Spleen (tissue), 7 donors: Measurements from ENCODE around the gene NSUN6.

Source experiments
- POLR2A ChIP-seq, 3 donors: fragments of 450-650 bp; IDR thresholded peaks; one replicate each; pipeline ENCODE4 v1.5.1; 2017; ENCODE audit warnings: antibody characterized with exemption in 3 of 3, mild to moderate bottlenecking in 1 of 3
- TF ChIP-seq, protein P1 (sequence below), 11 experiments: fragments of 200-600 bp in 7 of 11; fragments of 450-650 bp in 4 of 11; sonication (generic) in 4 of 11; IDR thresholded peaks in 8 of 11; conservative IDR thresholded peaks in 3 of 11; 1 replicate in 7 of 11; 2 replicates in 4 of 11; pipeline versions ENCODE4 v1.4.0 to v1.8.0; 2016 to 2021; ENCODE audit warnings: antibody characterized with exemption in 11 of 11, inconsistent platforms in 4 of 11, mild to moderate bottlenecking in 1 of 11
- donor health status: DM: no; HTN: no; CAD: no; lungs with moderate emphysema.
- donor health status: DM: no; HTN: no; CAD: no.
- donor health status: DM: no; HTN: no; CAD: no.

DNA sequence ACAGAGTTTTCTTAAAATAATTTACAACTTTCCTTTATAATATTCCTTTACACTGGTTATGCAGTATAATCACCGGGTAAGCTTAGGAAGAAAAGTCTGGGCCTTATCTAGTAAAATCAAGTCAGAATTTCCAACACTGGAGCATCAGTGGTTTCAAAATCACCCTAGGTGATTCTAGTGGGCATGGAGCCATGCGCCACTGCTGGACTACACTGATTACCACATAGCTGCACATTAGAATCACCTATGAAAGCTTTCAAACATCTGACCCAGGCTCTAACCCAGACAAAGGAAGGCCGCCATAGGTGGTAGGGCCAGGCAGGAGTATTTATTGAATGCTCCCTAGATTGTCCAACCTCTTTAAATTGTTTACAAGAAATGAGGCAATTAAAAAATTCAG lies 52.0 kb downstream of the NSUN6 start:
- no peak for TF ChIP-seq POLR2A (IDR thresholded peaks at IDR 0.05)
- TF ChIP-seq, protein P1, sequence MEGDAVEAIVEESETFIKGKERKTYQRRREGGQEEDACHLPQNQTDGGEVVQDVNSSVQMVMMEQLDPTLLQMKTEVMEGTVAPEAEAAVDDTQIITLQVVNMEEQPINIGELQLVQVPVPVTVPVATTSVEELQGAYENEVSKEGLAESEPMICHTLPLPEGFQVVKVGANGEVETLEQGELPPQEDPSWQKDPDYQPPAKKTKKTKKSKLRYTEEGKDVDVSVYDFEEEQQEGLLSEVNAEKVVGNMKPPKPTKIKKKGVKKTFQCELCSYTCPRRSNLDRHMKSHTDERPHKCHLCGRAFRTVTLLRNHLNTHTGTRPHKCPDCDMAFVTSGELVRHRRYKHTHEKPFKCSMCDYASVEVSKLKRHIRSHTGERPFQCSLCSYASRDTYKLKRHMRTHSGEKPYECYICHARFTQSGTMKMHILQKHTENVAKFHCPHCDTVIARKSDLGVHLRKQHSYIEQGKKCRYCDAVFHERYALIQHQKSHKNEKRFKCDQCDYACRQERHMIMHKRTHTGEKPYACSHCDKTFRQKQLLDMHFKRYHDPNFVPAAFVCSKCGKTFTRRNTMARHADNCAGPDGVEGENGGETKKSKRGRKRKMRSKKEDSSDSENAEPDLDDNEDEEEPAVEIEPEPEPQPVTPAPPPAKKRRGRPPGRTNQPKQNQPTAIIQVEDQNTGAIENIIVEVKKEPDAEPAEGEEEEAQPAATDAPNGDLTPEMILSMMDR (IDR thresholded peaks at IDR 0.05 in 8 of 11, conservative IDR thresholded peaks at IDR 0.05 in 3 of 11), result no peak
